Measurements from ENCODE around the gene PRR14L. TPM values are rescaled to one million over a fixed set of nuclear protein-coding genes. Genes with fewer than 3 reads are reported as not detected.
A peak's percentile ranks its signal among the peaks of the same experiment; 100 is the strongest.
"Not testable (repeated sequence)": the region's sequence is repeated elsewhere in the genome, so short reads cannot be mapped to it uniquely, and the experiment has no call there.

PRR14L gene
- total RNA-seq, 2 donors from 2014 or later = 21.2 to 23.6 TPM

DNA sequence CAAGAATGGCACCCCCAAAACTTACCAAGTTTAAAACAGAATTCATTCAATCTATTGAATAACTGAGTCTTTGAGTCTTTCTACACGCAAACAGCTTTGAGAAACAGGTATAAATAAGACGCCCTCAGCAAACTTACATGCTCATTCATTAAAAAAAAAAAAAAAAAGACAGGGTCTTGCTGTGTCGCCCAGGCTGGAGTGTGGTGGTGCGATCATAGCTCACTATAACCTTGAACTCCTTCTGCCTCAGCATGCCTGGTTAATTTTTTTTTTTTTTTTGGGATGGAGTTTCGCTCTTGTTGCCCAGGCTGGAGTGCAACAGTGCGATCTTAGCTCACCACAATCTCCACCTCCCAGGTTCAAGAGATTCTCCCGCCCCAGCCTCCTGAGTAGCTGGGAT is 6.1 kb downstream of the PRR14L start:
- ATAC-seq = no peak
- intact Hi-C loops (cut with DNase I) = no loop called here
- DNase-seq = no peak

DNA sequence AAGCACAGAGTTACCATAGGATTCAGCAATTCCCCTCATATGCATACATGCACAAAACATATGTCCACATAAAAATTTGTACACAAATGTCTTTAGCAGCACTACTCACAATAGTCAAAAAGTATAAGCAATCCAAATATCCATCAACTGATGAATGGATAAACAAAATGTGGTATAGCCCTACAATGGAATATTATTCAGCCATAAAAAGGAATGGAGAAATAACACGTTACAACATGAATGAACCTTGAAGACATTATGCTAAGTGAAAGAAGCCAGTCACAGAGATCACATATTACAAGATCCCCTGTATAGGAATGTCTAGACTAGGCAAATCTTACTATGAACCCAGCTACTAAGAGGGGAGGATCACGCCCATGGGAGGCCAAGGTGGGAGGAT is 7.2 kb downstream of the PRR14L start:
- no peak for ATAC-seq
- no peak for DNase-seq
- intact Hi-C loops (cut with DNase I) = no loop called here

DNA sequence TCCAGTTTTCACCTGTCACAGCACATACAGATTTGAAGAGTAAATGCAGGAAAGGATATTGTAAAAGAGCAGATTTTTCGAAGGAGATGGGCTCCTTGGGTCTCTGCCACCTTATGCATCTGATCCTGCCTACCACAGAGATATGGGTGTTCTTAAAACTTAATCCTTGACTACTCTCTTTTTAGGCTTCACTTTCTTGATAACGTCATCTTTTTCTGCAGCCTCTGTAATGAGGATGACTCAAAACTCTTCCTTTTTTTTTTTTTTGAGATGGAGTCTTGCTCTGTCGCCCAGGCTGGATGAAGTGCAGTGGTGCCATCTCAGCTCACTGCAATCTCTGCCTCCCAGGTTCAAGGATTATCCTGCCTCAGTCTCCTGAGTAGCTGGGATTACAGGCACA is 7.8 kb downstream of the PRR14L start:
- intact Hi-C loops (cut with DNase I) = no loop called here
- DNase-seq (no peak), ATAC-seq (no peak)

- intact Hi-C loops (cut with DNase I); ATAC-seq; DNase-seq: not testable (repeated sequence)
Observed at GRCh38 chr22:31740314-31740713, 9.6 kb downstream of the PRR14L start.

GRCh38 chr22:31739795-31740201 is 10.1 kb downstream of the PRR14L start:
- ATAC-seq (peak; percentile 71 to 79), DNase-seq (no peak)
- intact Hi-C loops (cut with DNase I) = no loop called here

DNA sequence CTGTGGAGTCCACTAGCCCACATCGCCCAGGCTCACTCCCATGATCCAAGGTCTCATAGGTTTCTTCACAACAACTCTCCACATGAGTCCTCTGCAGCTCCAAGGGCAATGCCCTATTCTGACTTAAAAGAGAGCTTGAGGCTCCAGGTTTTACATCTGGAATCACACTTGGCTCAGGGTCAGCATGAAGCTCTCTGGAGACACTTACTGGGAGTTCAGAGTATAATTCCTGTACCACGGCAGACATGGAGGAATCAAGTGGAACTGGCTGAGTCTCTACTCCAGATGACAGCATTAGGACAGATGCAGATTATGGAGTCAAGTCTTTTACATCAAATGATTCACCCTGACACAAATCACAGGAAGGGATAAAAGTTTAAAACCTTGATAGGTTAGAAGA is 11.4 kb downstream of the PRR14L start:
- intact Hi-C loops (cut with DNase I) = no loop called here
- ATAC-seq (no peak), DNase-seq (no peak)

DNA sequence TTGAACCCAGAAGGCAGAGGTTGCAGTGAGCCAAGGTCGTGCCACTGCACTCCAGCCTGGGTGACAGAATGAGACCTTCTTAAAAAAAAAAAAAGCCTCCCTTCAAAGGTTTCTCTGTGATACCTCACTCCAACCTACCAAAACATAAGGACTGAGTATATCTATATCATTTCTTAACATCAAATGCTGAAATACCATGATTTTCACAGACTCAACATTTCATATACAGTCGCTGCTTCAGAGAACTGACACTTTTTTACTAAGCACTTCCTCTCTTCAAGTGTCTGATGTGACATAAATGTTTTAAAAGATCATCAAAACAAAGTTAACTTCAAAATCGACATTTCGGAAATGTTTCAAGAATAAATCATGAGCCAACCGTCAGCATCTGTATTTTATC is 12.0 kb downstream of the PRR14L start:
- ATAC-seq = no peak
- intact Hi-C loops (cut with DNase I) = no loop called here
- no peak for DNase-seq

- no peak for DNase-seq
- no peak for ATAC-seq
- intact Hi-C loops (cut with DNase I) = no loop called here
Observed at GRCh38 chr22:31736458-31736857, 13.5 kb downstream of the PRR14L start.

DNA sequence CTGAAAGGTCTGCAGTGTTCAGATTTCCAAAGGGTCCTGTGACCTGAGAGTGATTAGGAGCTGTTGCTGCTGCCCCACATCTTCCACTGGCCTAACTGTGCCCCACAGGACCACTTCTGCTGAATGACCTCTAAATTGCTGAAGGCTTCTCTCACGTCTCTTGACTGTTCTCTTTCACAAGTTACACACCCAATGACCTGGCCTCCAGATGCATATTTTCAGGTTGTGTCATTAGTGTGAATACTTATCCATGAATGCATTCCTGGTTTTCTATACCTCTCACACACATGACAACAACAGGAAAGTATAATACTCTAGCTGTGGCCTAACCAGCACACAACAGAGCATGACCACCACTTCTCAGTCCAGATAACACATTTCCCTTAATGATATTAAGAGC is 15.4 kb downstream of the PRR14L start:
- ATAC-seq (peak in 1 of 2 donors; percentile 46), DNase-seq (no peak)
- intact Hi-C loops (cut with DNase I) = no loop called here

GRCh38 chr22:31733580-31734079 is 16.3 kb downstream of the PRR14L start:
- intact Hi-C loops (cut with DNase I) = no loop called here
- DNase-seq (no peak), ATAC-seq (no peak)

DNA sequence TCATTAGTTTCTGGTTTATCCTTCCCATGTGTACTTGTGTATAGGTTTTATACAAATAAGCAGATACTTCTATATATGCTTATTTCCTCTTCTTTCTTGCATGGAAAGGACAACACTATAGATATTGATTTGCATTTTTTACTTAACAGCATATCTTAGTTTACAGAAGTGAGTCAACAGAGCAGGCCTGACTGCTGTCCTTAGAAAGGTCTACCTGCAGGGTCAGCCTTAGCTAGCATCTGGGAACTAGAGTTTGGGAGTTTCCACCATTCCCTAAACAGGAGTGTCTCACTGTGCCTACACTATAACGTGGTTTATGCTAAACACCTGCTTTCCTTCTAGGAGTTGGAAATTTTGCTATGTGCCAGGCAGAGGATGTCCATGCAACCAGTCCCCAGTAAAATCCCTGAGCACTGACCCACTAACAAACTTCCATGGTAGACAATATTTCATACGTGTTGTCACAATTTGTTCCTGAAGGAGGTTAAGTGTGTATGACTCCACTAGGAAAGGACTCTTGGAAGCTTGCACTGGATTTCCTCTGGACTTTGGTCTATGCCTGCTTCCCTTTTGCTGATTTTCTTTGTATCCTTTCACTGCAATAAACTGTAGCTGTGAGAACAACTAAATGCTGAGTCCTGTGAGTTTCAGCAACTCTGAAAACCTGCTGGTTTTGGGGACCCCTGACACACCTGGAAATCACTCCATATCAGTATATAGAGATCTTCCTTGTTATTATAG is 17.7 kb downstream of the PRR14L start:
- DNase-seq (no peak), ATAC-seq (no peak)
- intact Hi-C loops (cut with DNase I) = no loop called here

GRCh38 chr22:31730344-31730711 is 19.6 kb downstream of the PRR14L start:
- intact Hi-C loops (cut with DNase I) = no loop called here
- DNase-seq = no peak
- ATAC-seq = no peak

- DNase-seq = no peak
- ATAC-seq = peak in 1 of 2 donors; percentile 68
- intact Hi-C loops (cut with DNase I) = no loop called here
Observed at GRCh38 chr22:31728857-31729256, 21.1 kb downstream of the PRR14L start.

DNA sequence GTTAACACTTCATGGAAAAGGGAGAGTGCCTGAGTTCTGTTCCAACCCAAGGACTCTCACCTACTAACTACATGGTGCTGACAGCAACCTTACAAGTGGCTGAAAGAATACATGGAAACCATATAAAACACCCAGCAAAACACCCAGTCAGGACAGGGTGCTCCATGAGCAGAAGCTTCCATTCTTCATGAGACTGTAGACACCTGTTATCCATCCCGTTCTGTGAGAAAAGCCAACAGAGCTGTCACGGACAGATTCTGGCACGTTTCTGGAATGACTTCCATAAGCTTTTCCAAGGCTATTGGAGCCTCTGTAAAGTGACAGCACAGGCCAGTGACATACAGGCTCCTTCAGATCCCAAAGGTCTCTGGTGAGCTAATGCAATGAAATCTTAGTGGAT is 23.2 kb downstream of the PRR14L start:
- intact Hi-C loops (cut with DNase I) = no loop called here
- DNase-seq = no peak
- ATAC-seq = peak; percentile 50 to 55

GRCh38 chr22:31723723-31724122 is 26.2 kb downstream of the PRR14L start:
- ATAC-seq (no peak), DNase-seq (no peak)
- intact Hi-C loops (cut with DNase I) = loop anchor here in 1 of 2 donors (2.0 kb wide), 1 partner anchor 55 kb away; no protein-coding TSS in a partner anchor

DNA sequence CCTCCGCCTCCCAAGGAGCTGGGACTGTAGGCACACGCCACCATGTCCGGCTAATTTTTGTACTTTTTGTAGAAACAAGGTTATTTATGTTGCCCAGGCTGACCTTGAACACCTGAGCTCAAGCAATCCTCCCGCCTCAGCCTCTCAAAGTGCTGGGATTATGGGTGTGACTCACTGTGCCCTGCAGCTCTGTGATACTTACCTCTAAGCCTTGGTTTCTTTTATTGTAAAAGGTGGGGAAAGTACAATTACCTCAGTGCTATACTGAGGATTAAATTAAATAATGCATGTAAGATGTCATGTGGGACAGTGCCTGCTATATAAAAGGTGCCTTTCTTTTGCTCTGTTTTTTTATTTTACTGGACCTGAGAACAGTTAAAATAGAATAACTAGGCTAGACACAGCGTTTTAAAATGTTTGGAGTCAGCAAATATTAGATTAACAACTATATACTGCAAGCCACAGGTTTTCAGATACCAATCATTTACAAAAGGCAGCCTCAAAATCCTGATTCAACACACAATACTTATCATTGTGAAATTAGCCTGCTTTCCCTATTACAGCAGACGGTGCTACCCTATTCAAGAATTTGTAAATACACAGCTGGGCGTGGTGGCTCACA is 30.0 kb downstream of the PRR14L start:
- no peak for DNase-seq
- intact Hi-C loops (cut with DNase I) = no loop called here
- no peak for ATAC-seq

DNA sequence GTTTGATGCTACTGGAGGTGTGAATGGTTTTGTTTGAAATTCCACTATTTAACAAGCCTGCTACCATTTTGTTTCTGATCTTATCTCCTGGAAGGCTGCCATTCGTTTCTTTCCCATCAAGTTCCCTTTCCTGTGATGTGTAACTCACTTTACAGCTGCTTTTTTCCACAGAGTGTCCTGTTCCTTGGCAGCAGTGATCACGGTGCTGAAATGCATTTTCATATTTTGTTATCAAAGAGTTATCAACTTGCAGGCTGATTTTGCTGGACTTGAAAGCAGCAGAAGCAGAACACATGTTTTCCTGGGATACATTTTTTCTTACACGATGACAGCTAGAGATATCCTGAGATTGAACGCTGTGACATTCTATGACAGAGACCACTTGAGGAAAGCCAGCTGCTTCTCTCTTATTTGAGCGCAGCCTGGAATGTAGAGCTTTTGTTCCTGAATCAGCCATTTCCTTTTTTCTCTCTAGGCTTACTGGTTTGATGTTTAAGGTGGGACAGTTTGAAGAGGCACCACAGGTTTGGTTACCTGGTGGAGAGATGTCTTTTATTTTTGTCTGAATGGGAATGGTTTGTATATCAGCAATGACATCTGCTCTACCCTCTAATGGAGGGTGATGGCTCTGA is 34.7 kb downstream of the PRR14L start:
- intact Hi-C loops (cut with DNase I) = no loop called here
- ATAC-seq (no peak), DNase-seq (no peak)

- ATAC-seq; DNase-seq; intact Hi-C loops (cut with DNase I): not testable (repeated sequence)
Observed at GRCh38 chr22:31711226-31711625, 38.7 kb downstream of the PRR14L start.

DNA sequence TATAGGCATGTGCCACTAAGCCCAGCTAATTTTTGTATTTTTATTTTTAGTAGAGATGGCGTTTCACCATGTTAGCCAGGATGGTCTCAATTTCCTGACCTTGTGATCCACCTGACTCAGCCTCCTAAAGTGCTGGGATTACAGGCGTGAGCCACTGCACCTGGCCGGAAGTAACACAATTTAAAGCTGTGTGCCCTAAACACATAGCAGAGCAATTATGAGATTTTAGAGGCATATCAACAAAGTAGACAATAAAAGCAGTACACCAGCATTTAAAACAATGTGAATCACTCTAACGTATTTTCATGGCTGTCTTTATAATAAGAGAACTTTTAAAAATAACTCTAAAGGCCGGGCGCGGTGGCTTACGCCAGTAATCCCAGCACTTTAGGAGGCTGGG is 42.4 kb downstream of the PRR14L start:
- ATAC-seq (no peak), DNase-seq (no peak)
- intact Hi-C loops (cut with DNase I) = no loop called here

DNA sequence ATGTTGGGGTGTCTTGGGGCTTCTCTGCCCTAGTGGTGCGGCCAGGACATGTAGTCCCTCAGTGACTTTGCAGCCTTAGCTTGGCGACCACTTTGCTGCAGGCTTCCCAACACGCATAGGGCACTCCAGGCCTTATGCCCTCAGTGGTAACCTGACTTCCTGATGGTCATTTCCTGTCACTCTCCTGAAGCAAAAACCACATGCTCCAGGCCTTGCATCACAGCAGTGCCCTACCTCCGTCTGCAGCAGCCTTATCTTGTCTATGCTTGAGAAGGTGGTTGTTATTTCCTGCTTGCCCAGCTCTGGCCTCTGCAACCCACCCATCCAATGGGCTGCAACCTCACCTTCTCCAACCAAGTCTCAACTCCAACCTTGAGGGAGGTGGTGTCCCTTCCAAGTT is 54.5 kb downstream of the PRR14L start:
- ATAC-seq = no peak

More for the DNA sequence above, 54.5 kb downstream of the PRR14L start:
- no peak for DNase-seq
- intact Hi-C loops (cut with DNase I) = no loop called here

Measured in left cardiac atrium (tissue), 4 donors.